GM19467 (cell line): ENCODE data around the gene BPIFB1.

Experiments
- ATAC-seq: cut with Tn5 transposase; IDR thresholded peaks from one replicate; pipeline ENCODE4 v1.9.1; 2021; ENCODE audit warnings: mild to moderate bottlenecking, moderate library complexity; ENCODE audit not compliant: unreplicated experiment

BPIFB1 gene

GRCh38 chr20:33282991-33283555 lies at the start of gene BPIFB1:
BPIFB1 (plus strand) TSS chr20:33283214; CDS start chr20:33286074, 2,860 bp downstream.
- no peak for ATAC-seq

- no peak for ATAC-seq
Measured at GRCh38 chr20:33234050-33234449, 49.0 kb upstream of the BPIFB1 start.

- no peak for ATAC-seq
Measured at GRCh38 chr20:33235696-33236095, 47.3 kb upstream of the BPIFB1 start, which contains the start of gene BPIFA1. BPIFA1 (plus strand) TSS chr20:33235996; CDS start chr20:33237712, 1,716 bp downstream.

- no peak for ATAC-seq
Measured at GRCh38 chr20:33236351-33236750, 46.7 kb upstream of the BPIFB1 start.

- no peak for ATAC-seq
Measured at GRCh38 chr20:33237989-33238388, 45.0 kb upstream of the BPIFB1 start.

- ATAC-seq = no peak
Measured at GRCh38 chr20:33239418-33239817, 43.6 kb upstream of the BPIFB1 start.

GRCh38 chr20:33239979-33240736 lies 42.9 kb upstream of the BPIFB1 start:
- no peak for ATAC-seq

GRCh38 chr20:33240923-33241322 lies 42.1 kb upstream of the BPIFB1 start:
- ATAC-seq = no peak

- ATAC-seq = no peak
Measured at GRCh38 chr20:33242319-33243100, 40.5 kb upstream of the BPIFB1 start.

- ATAC-seq = no peak
Measured at GRCh38 chr20:33246077-33246476, 36.9 kb upstream of the BPIFB1 start.

- no peak for ATAC-seq
Measured at GRCh38 chr20:33249456-33249855, 33.6 kb upstream of the BPIFB1 start.

GRCh38 chr20:33250666-33251065 lies 32.3 kb upstream of the BPIFB1 start:
- no peak for ATAC-seq

GRCh38 chr20:33251496-33251895 lies 31.5 kb upstream of the BPIFB1 start:
- no peak for ATAC-seq

- no peak for ATAC-seq
Measured at GRCh38 chr20:33252460-33252859, 30.6 kb upstream of the BPIFB1 start.

- no peak for ATAC-seq
Measured at GRCh38 chr20:33255005-33255404, 28.0 kb upstream of the BPIFB1 start.

GRCh38 chr20:33257237-33257636 lies 25.8 kb upstream of the BPIFB1 start:
- no peak for ATAC-seq

- ATAC-seq = no peak
Measured at GRCh38 chr20:33259371-33259770, 23.6 kb upstream of the BPIFB1 start.

GRCh38 chr20:33261465-33261864 lies 21.5 kb upstream of the BPIFB1 start:
- ATAC-seq = no peak

- no peak for ATAC-seq
Measured at GRCh38 chr20:33262658-33263065, 20.4 kb upstream of the BPIFB1 start.

GRCh38 chr20:33263784-33264183 lies 19.2 kb upstream of the BPIFB1 start:
- ATAC-seq = no peak

- ATAC-seq = no peak
Measured at GRCh38 chr20:33267701-33268100, 15.3 kb upstream of the BPIFB1 start.
